GM12878 (cell line): ENCODE measurements around the gene SSU72. TPM values are rescaled to one million over a fixed set of nuclear protein-coding genes. Genes with fewer than 3 reads are reported as not detected.

Source experiments
- ATAC-seq: fragments of 200-7000 bp; cut with Tn5 transposase; 3 replicates; pipeline ENCODE4 v1.9.1; 2020; ENCODE audit warnings: mild to moderate bottlenecking, moderate library complexity
- BruUV-seq: library from RNA; stranded (reverse); fragments of 400-500 nt; replicated peaks from 2 replicates; lab custom pipeline; 2021; lab: Mats Ljungman, UMichigan
- CTCF ChIA-PET: fragments of 300-600 bp; sonication (Branson Sonifier 250); formaldehyde crosslinking; extraction: SDS; loops from one replicate; lab custom pipeline; 2021; ENCODE audit warnings: inconsistent platforms; lab: Yijun Ruan, JAX
- POLR2A ChIA-PET: fragments of 350-600 bp; formaldehyde crosslinking; extraction: SDS; loops from one replicate; lab custom pipeline; 2021; ENCODE audit warnings: inconsistent platforms; lab: Charles Lee
- RAD21 ChIA-PET: fragments of 300-600 bp; sonication (Branson Sonifier 250); formaldehyde crosslinking; loops from one replicate; lab custom pipeline; 2023; ENCODE audit warnings: antibody characterized with exemption; ENCODE audit not compliant: unreplicated experiment; lab: Charles Lee
- SMC1A ChIA-PET: fragments of 300-600 bp; sonication (Branson Sonifier 250); formaldehyde crosslinking; loops from one replicate; lab custom pipeline; 2023; ENCODE audit not compliant: unreplicated experiment, uncharacterized antibody; lab: Charles Lee
- DNase-seq: peaks from one replicate; pipeline ENCODE4 v3.0.0-alpha.2; 2011; ENCODE audit warnings: low read depth, low spot score
- FAIRE-seq: peaks from 3 replicates; lab custom pipeline; 2011; peaks lifted over from hg19 to GRCh38; lab: Jason Lieb, UNC
- H2AFZ ChIP-seq: 2 replicates; pipeline ENCODE4 v1.6.0; 2011; ENCODE audit warnings: low read depth, low read length, control low read depth; ENCODE audit not compliant: control insufficient read depth
- H3K27ac ChIP-seq: 2 replicates; pipeline ENCODE4 v1.5.1; 2011; ENCODE audit warnings: control low read depth; ENCODE audit not compliant: control insufficient read depth, insufficient read depth
- H3K27me3 ChIP-seq, 2 experiments: replicated peaks in 1 of 2; 2 replicates each; pipeline versions ENCODE4 v1.6.0 to v1.6.1; 2011; ENCODE audit warnings: low read length in 1 of 2; ENCODE audit not compliant: control insufficient read depth in 2 of 2, insufficient read depth in 2 of 2
- H3K36me3 ChIP-seq, 2 experiments: 2 replicates each; pipeline ENCODE4 v1.5.1; 2011; ENCODE audit warnings: low read length in 1 of 2; ENCODE audit not compliant: control insufficient read depth in 2 of 2, insufficient read depth in 2 of 2
- H3K4me1 ChIP-seq: 2 replicates; pipeline ENCODE4 v1.6.1; 2011; ENCODE audit warnings: mild to moderate bottlenecking, low read length, moderate library complexity, mixed read lengths; ENCODE audit not compliant: control insufficient read depth, insufficient read depth
- H3K4me2 ChIP-seq: 2 replicates; pipeline ENCODE4 v1.6.0; 2011; ENCODE audit warnings: control low read depth; ENCODE audit not compliant: control insufficient read depth, insufficient read depth
- H3K4me3 ChIP-seq: fragments of 200-600 bp; sonication (generic); 2 replicates; pipeline ENCODE4 v1.5.1; 2016
- H3K79me2 ChIP-seq: 2 replicates; pipeline ENCODE4 v1.6.0; 2011; ENCODE audit warnings: low read length; ENCODE audit not compliant: control insufficient read depth, insufficient read depth
- H3K9ac ChIP-seq: 2 replicates; pipeline ENCODE4 v1.8.0; 2011; ENCODE audit warnings: low read length, control low read depth, mixed read lengths; ENCODE audit not compliant: control insufficient read depth, insufficient read depth
- H3K9me3 ChIP-seq: replicated peaks from 3 replicates; pipeline ENCODE4 v1.5.1; 2011; ENCODE audit warnings: mild to moderate bottlenecking, low read length; ENCODE audit not compliant: control insufficient read depth, insufficient read depth
- H4K20me1 ChIP-seq: 2 replicates; pipeline ENCODE4 v1.6.0; 2011; ENCODE audit not compliant: control insufficient read depth, insufficient read depth
- CREB1 ChIP-seq: IDR thresholded peaks from 2 replicates; pipeline ENCODE4 v1.6.1; 2012; ENCODE audit warnings: low read depth, mild to moderate bottlenecking, inconsistent platforms
- FOXK2 ChIP-seq: fragments of 450-650 bp; IDR thresholded peaks from 2 replicates; pipeline ENCODE4 v1.6.1; 2017; ENCODE audit warnings: mild to moderate bottlenecking, moderate library complexity
- IKZF1 ChIP-seq: fragments of 450-650 bp; conservative IDR thresholded peaks from 2 replicates; pipeline ENCODE4 v1.6.1; 2017; ENCODE audit warnings: antibody characterized with exemption, mild to moderate bottlenecking
- KDM1A ChIP-seq: fragments of 200-600 bp; sonication (generic); IDR thresholded peaks from 2 replicates; pipeline ENCODE4 v1.6.1; 2016; ENCODE audit warnings: borderline replicate concordance
- MTA3 ChIP-seq: IDR thresholded peaks from 2 replicates; pipeline ENCODE4 v1.6.1; 2012; ENCODE audit warnings: low read length, inconsistent platforms, borderline replicate concordance
- POLR2A ChIP-seq: IDR thresholded peaks from 2 replicates; pipeline ENCODE4 v1.6.1; 2011; ENCODE audit warnings: low read depth, mild to moderate bottlenecking, low read length
- RELB ChIP-seq: fragments of 450-650 bp; IDR thresholded peaks from 2 replicates; pipeline ENCODE4 v1.6.1; 2017; ENCODE audit warnings: low read depth, mild to moderate bottlenecking, moderate library complexity
- SREBF2 ChIP-seq: IDR thresholded peaks from 2 replicates; pipeline ENCODE4 v1.6.1; 2012; ENCODE audit warnings: mild to moderate bottlenecking, low read length
- USF2 ChIP-seq: IDR thresholded peaks from 2 replicates; pipeline ENCODE4 v1.6.1; 2011; ENCODE audit warnings: low read depth, low read length, improper control_type of control experiment, borderline replicate concordance
- ZBED1 ChIP-seq: IDR thresholded peaks from 2 replicates; pipeline ENCODE4 v1.6.1; 2016; ENCODE audit warnings: borderline replicate concordance
- WGBS: methylation state at CpG from one replicate; pipeline ENCODE4 v1.1.6; 2016; ENCODE audit warnings: low lambda C conversion rate; ENCODE audit not compliant: insufficient replicate concordance, insufficient coverage; ENCODE audit errors: missing lambda C conversion rate; 5-methylcytosine and 5-hydroxymethylcytosine counted together
- in situ Hi-C: fragments of 300-500 bp; cut with MboI; formaldehyde crosslinking; loops from 9 replicates; pipeline ENCODE4 v1.14.3; 2018; ENCODE audit warnings: mixed read lengths
- intact Hi-C: fragments of 100-400 bp; cut with micrococcal nuclease; formaldehyde crosslinking; loops from one replicate; pipeline ENCODE4 v1.14.2; 2022; ENCODE audit not compliant: unreplicated experiment
- polyA plus RNA-seq, 11 experiments: library from polyadenylated mRNA; depleted of rRNA in 4 of 11; unstranded in 6 of 11; stranded (reverse) in 5 of 11; fragments of >200 nt; fragmentation: Nextera tagmentation in 4 of 11; fragmentation: Illumina TruSeq in 1 of 11; extraction: Ambion mirVana in 4 of 11; extraction: Trizol in 1 of 11; gene quantifications; 1 replicate in 1 of 11; 2 replicates in 10 of 11; pipeline versions ENCODE4 v1.2.1 to v1.2.3, GENCODE V29; 2011 to 2016; ENCODE audit warnings: inconsistent platforms in 2 of 11, missing spikeins in 2 of 11, low read depth in 1 of 11
- total RNA-seq, 4 experiments: library from RNA; depleted of rRNA in 3 of 4; stranded (reverse); fragments of >200 nt in 3 of 4; fragmentation: Illumina TruSeq in 1 of 4; extraction: Trizol in 1 of 4; gene quantifications; 2 replicates each; pipeline versions ENCODE4 v1.2.1 to v1.2.3, GENCODE V29; 2013 to 2021
- TF ChIP-seq, protein P1 (sequence below): fragments of 450-650 bp; IDR thresholded peaks from 2 replicates; pipeline ENCODE4 v1.6.1; 2017; ENCODE audit warnings: mild to moderate bottlenecking, low read depth, inconsistent platforms; ENCODE audit not compliant: poor library complexity, severe bottlenecking
- TF ChIP-seq, protein P2 (sequence below): fragments of 450-650 bp; IDR thresholded peaks from 2 replicates; pipeline ENCODE4 v1.6.1; 2016; ENCODE audit warnings: mild to moderate bottlenecking

The SSU72 gene
- total and polyA plus RNA-seq, 10 of the 15 experiments (the other 5 are each of a cell fraction or from before 2014, with no cell fraction given) = 28.6 to 172 (median 67.7) TPM

- H3K36me3 ChIP-seq = peaks cover 28 to 39% of the 10 kb centered on the region in 2 experiments
- 90% methylated on average over 18 of the region's 19 CpGs for WGBS
These were observed 10.4 kb downstream of the SSU72 start for GRCh38 chr1:1564268-1564667.

GRCh38 chr1:1563688-1564087 lies 11.0 kb downstream of the SSU72 start:
- POLR2A ChIA-PET = no interaction called here
- peaks cover 14% of the 10 kb centered on the region for H4K20me1 ChIP-seq
- no peak overlapping the region for H3K27ac ChIP-seq
- H3K4me1 ChIP-seq = no peaks in the 10 kb centered on the region
- H3K9me3 ChIP-seq = no peaks in the 10 kb centered on the region
- peaks cover 28 to 37% of the 10 kb centered on the region in 2 experiments for H3K36me3 ChIP-seq
- in situ Hi-C loops = no loop called here
- CTCF ChIA-PET = no interaction called here
- H3K27me3 ChIP-seq = no peaks in the 10 kb centered on the region
- DNase-seq (no peak), FAIRE-seq (no peak), ATAC-seq (no peak)
- no peak overlapping the region for H3K9ac ChIP-seq
- SMC1A ChIA-PET = no interaction called here
- H3K79me2 ChIP-seq = peaks cover 30% of the 10 kb centered on the region
- intact Hi-C loops = no loop called here
- no peak overlapping the region for H2AFZ ChIP-seq
- no peak overlapping the region for H3K4me3 ChIP-seq
- 97% methylated on average over 12 of the region's 12 CpGs for WGBS
- RAD21 ChIA-PET = no interaction called here
- H3K4me2 ChIP-seq = no peak overlapping the region
- no TSS peak for BruUV-seq
- TF ChIP-seq FOXK2 (no peak), USF2 (no peak), SREBF2 (no peak), CREB1 (no peak), RELB (no peak), IKZF1 (no peak), KDM1A (no peak), ZBED1 (no peak)
- TF ChIP-seq, protein P1, sequence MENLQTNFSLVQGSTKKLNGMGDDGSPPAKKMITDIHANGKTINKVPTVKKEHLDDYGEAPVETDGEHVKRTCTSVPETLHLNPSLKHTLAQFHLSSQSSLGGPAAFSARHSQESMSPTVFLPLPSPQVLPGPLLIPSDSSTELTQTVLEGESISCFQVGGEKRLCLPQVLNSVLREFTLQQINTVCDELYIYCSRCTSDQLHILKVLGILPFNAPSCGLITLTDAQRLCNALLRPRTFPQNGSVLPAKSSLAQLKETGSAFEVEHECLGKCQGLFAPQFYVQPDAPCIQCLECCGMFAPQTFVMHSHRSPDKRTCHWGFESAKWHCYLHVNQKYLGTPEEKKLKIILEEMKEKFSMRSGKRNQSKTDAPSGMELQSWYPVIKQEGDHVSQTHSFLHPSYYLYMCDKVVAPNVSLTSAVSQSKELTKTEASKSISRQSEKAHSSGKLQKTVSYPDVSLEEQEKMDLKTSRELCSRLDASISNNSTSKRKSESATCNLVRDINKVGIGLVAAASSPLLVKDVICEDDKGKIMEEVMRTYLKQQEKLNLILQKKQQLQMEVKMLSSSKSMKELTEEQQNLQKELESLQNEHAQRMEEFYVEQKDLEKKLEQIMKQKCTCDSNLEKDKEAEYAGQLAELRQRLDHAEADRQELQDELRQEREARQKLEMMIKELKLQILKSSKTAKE = no peak
- TF ChIP-seq, protein P2, sequence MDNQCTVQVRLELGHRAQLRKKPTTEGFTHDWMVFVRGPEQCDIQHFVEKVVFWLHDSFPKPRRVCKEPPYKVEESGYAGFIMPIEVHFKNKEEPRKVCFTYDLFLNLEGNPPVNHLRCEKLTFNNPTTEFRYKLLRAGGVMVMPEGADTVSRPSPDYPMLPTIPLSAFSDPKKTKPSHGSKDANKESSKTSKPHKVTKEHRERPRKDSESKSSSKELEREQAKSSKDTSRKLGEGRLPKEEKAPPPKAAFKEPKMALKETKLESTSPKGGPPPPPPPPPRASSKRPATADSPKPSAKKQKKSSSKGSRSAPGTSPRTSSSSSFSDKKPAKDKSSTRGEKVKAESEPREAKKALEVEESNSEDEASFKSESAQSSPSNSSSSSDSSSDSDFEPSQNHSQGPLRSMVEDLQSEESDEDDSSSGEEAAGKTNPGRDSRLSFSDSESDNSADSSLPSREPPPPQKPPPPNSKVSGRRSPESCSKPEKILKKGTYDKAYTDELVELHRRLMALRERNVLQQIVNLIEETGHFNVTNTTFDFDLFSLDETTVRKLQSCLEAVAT = no peak

More at GRCh38 chr1:1564268-1564667, 10.4 kb downstream of the SSU72 start:
- ChIA-PET CTCF (no interaction called here), SMC1A (no interaction called here), POLR2A (no interaction called here), RAD21 (no interaction called here)
- ATAC-seq (no peak), DNase-seq (no peak), FAIRE-seq (no peak)
- H3K4me1 ChIP-seq = no peaks in the 10 kb centered on the region
- intact Hi-C loops (no loop called here), in situ Hi-C loops (no loop called here)
- peaks cover 32% of the 10 kb centered on the region for H3K79me2 ChIP-seq
- no peak overlapping the region for H3K4me2 ChIP-seq
- no peaks in the 10 kb centered on the region for H3K27me3 ChIP-seq
- H3K4me3 ChIP-seq = no peak overlapping the region
- H3K9ac ChIP-seq = no peak overlapping the region
- no peak overlapping the region for H3K27ac ChIP-seq
- TF ChIP-seq SREBF2 = no peak
- TF ChIP-seq MTA3 = no peak
- no peak for TF ChIP-seq ZBED1
- TF ChIP-seq POLR2A = peak; percentile 63
- no peak overlapping the region for H2AFZ ChIP-seq
- TSS peak; percentile 24 for BruUV-seq
- peaks cover 16% of the 10 kb centered on the region for H4K20me1 ChIP-seq
- no peaks in the 10 kb centered on the region for H3K9me3 ChIP-seq
